ENCODE results near the gene KRT2. TPM values are rescaled to one million over a fixed set of nuclear protein-coding genes. Genes with fewer than 3 reads are reported as not detected.
A peak's percentile ranks its signal among the peaks of the same experiment; 100 is the strongest.

Gene KRT2
- total and polyA plus RNA-seq, 12 donors: 0.16 TPM; not detected in 11

DNA sequence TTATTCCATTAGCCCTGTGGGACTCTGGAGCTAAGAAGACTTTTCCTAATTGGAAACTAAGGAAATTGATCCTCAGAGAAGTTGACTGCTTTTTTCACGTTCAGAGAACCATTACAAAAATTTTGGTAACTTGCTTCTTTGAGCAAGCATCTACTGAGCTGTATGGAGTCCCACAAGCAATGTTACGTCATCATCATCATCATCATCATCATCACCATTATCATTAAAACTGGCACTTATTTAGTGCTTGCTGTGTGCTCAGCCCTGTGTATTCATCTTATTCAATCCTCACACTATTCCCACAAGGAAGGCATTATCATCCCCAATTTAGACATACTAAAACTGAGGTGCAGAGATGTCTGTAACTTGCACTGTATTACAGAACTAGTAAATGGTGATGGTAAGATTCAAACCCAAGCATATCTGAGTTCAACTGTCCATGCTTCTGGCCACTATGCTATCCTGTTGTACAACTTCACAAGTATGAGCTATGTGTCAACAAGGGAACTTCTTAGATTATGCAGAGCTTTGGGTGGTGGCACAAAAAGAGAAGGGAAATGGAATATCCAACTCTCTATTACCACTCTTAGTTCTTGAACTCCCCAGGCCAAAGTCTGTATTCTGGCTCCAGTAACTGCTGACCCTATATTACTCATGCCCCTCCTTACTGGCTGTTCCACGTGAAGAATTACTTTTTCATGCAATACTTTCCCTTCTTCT is 21.9 kb upstream of the KRT2 start:
- intact Hi-C loops (cut with DNase I): no loop called here
- no peak for TF ChIP-seq POLR2A (IDR thresholded peaks at IDR 0.05)
- TF ChIP-seq CTCF (IDR thresholded peaks at IDR 0.05): no peak
- Histone ChIP-seq H3K27ac (no peak overlapping the region), H3K9me3 (replicated peaks in 1 of 3) (no peaks in the 10 kb centered on the region), H3K4me1 (replicated peaks in 1 of 2) (no peaks in the 10 kb centered on the region), H3K36me3 (replicated peaks in 1 of 2) (no peaks in the 10 kb centered on the region), H3K27me3 (peaks cover 18% of the 10 kb centered on the region), H3K4me3 (no peak overlapping the region)
- no peak for DNase-seq
- WGBS, 4 donors: 65 to 82% (median 72%) methylated on average over 3 of the region's 3 CpGs

DNA sequence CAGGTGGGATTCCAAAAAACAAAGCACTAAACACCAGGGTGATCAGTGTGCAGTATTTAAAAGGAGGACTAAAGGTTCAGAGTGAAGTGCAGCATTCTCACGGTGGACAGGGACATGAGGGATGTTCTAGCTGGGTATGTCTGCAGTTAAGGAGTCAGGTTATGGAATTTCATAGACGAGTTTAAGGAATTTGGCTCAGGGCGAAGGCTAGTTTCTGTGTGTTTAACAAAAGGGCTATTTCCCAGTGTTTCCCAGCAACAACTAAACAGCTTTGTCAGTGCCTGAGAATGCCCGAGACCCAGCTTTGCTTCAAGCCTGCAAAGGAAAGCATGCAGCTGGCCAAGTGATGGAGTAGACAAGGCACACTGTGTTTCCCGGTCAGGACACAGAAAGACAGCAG is 21.2 kb upstream of the KRT2 start:
- intact Hi-C loops (cut with DNase I): no loop called here
- H3K4me3 ChIP-seq: no peak overlapping the region
- H3K36me3 ChIP-seq (replicated peaks in 1 of 2): no peaks in the 10 kb centered on the region
- no peak overlapping the region for H3K27ac ChIP-seq
- 59 to 75% (median 74%) methylated on average over 5 of the region's 5 CpGs for WGBS, 4 donors
- TF ChIP-seq CTCF (IDR thresholded peaks at IDR 0.05): no peak
- TF ChIP-seq POLR2A (IDR thresholded peaks at IDR 0.05): no peak
- H3K27me3 ChIP-seq: peaks cover 18% of the 10 kb centered on the region
- no peaks in the 10 kb centered on the region for H3K4me1 ChIP-seq (replicated peaks in 1 of 2)
- DNase-seq: no peak
- no peaks in the 10 kb centered on the region for H3K9me3 ChIP-seq (replicated peaks in 1 of 3)

- Histone ChIP-seq H3K36me3 (replicated peaks in 1 of 2) (no peaks in the 10 kb centered on the region), H3K9me3 (replicated peaks in 1 of 3) (no peaks in the 10 kb centered on the region), H3K4me3 (no peak overlapping the region), H3K27me3 (peaks cover 25% of the 10 kb centered on the region), H3K27ac (no peak overlapping the region), H3K4me1 (replicated peaks in 1 of 2) (no peaks in the 10 kb centered on the region)
- intact Hi-C loops (cut with DNase I): no loop called here
- peak in 1 of 7 donors; percentile 16 for DNase-seq
- TF ChIP-seq POLR2A (IDR thresholded peaks at IDR 0.05): no peak
- no peak for TF ChIP-seq CTCF (IDR thresholded peaks at IDR 0.05)
- WGBS, 4 donors: 38 to 52% (median 45%) methylated on average over 2 of the region's 2 CpGs
These were observed 20.4 kb upstream of the KRT2 start for GRCh38 chr12:52672321-52672933.

GRCh38 chr12:52670961-52671360 is 18.9 kb upstream of the KRT2 start:
- DNase-seq: no peak
- intact Hi-C loops (cut with DNase I): no loop called here

More at GRCh38 chr12:52670961-52671360, 18.9 kb upstream of the KRT2 start:
- no peak overlapping the region for H3K27ac ChIP-seq
- peaks cover 26% of the 10 kb centered on the region for H3K27me3 ChIP-seq
- no peak overlapping the region for H3K4me3 ChIP-seq
- 86 to 89% (median 88%) methylated on average over 3 of the region's 3 CpGs for WGBS, 4 donors
- TF ChIP-seq CTCF (IDR thresholded peaks at IDR 0.05) (no peak), POLR2A (IDR thresholded peaks at IDR 0.05) (no peak)
- H3K9me3 ChIP-seq (replicated peaks in 1 of 3): no peaks in the 10 kb centered on the region
- H3K36me3 ChIP-seq (replicated peaks in 1 of 2): no peaks in the 10 kb centered on the region
- H3K4me1 ChIP-seq (replicated peaks in 1 of 2): no peaks in the 10 kb centered on the region

Data from adrenal gland (tissue), 12 donors.